B cell (primary cell): Measurements from ENCODE around the gene EXOC3. TPM values are rescaled to one million over a fixed set of nuclear protein-coding genes. Genes with fewer than 3 reads are reported as not detected.

ENCODE experiments used
- ATAC-seq: fragments of 200-7000 bp; cut with Tn5 transposase; one replicate; pipeline ENCODE4 v1.10.0; 2021; ENCODE audit warnings: low read depth, mild to moderate bottlenecking, moderate number of reproducible peaks, moderate library complexity
- CTCF ChIA-PET: fragments of 350-600 bp; sonication (Branson Sonifier 250); formaldehyde crosslinking; loops from one replicate; lab custom pipeline; 2021; ENCODE audit warnings: antibody characterized with exemption, inconsistent platforms; lab: Charles Lee
- POLR2A ChIA-PET: fragments of 350-600 bp; sonication (Branson Sonifier 250); formaldehyde crosslinking; loops from one replicate; lab custom pipeline; 2021; ENCODE audit warnings: antibody characterized with exemption; lab: Charles Lee
- DNase-seq: peaks from one replicate; pipeline ENCODE4 v3.0.0; 2013
- H2AFZ ChIP-seq: 2 replicates; pipeline ENCODE4 v1.6.1; 2012; ENCODE audit warnings: mild to moderate bottlenecking, low read depth, low read length; ENCODE audit not compliant: insufficient read depth, poor library complexity, severe bottlenecking
- H3K27ac ChIP-seq, 2 donors: 1 replicate in 1 of 2; 2 replicates in 1 of 2; pipeline ENCODE4 v1.5.1; 2012 to 2013; ENCODE audit warnings: low read length in 2 of 2, mild to moderate bottlenecking in 2 of 2, moderate library complexity in 1 of 2
- H3K27me3 ChIP-seq, 4 experiments: fragments of 200-600 bp in 1 of 4; sonication (generic) in 1 of 4; replicated peaks in 1 of 4; 1 replicate in 2 of 4; 2 replicates in 2 of 4; pipeline versions ENCODE4 v1.6.1 to v1.7.0; 2013 to 2016; ENCODE audit warnings: low read length in 3 of 4, mild to moderate bottlenecking in 2 of 4, mixed read lengths in 1 of 4, moderate library complexity in 1 of 4; ENCODE audit not compliant: insufficient read depth in 4 of 4, control insufficient read depth in 3 of 4; ENCODE audit errors: control extremely low read depth in 1 of 4
- H3K36me3 ChIP-seq, 2 experiments: replicated peaks in 1 of 2; 1 replicate in 1 of 2; 2 replicates in 1 of 2; pipeline versions ENCODE4 v1.6.1 to v1.7.1; 2013; ENCODE audit warnings: low read length in 1 of 2; ENCODE audit not compliant: insufficient read depth in 2 of 2, control insufficient read depth in 1 of 2; ENCODE audit errors: control extremely low read depth in 1 of 2, extremely low read depth in 1 of 2
- H3K4me1 ChIP-seq, 2 donors: fragments of 200-600 bp in 1 of 2; sonication (generic) in 1 of 2; 1 replicate in 1 of 2; 2 replicates in 1 of 2; pipeline versions ENCODE4 v1.5.1 to v1.6.1; 2013 to 2017; ENCODE audit warnings: low read length in 2 of 2; ENCODE audit not compliant: control insufficient read depth in 2 of 2, insufficient read depth in 2 of 2
- H3K4me2 ChIP-seq: replicated peaks from 2 replicates; pipeline ENCODE3; 2012; ENCODE audit warnings: mild to moderate bottlenecking, low read depth, low read length; ENCODE audit not compliant: poor library complexity, severe bottlenecking
- H3K4me3 ChIP-seq, 5 experiments: fragments of 200-600 bp in 1 of 5; sonication (generic) in 1 of 5; 1 replicate in 3 of 5; 2 replicates in 2 of 5; pipeline versions ENCODE4 v1.5.1 to v1.7.0; 2011 to 2016; ENCODE audit warnings: low read length in 4 of 5, mild to moderate bottlenecking in 4 of 5, low read depth in 2 of 5, control low read depth in 1 of 5, moderate library complexity in 1 of 5; ENCODE audit not compliant: insufficient read depth in 1 of 5; ENCODE audit errors: control extremely low read depth in 1 of 5, extremely low read depth in 1 of 5
- H3K79me2 ChIP-seq: fragments of 200-600 bp; sonication (generic); one replicate; pipeline ENCODE4 v1.6.0; 2016; ENCODE audit warnings: low read length; ENCODE audit not compliant: control insufficient read depth, insufficient read depth
- H3K9ac ChIP-seq: fragments of 200-600 bp; sonication (generic); 2 replicates; pipeline ENCODE4 v1.6.1; 2017; ENCODE audit warnings: mild to moderate bottlenecking, low read length, moderate library complexity
- H3K9me3 ChIP-seq, 3 donors: one replicate each; pipeline versions ENCODE4 v1.6.1 to v1.7.1; 2013; ENCODE audit warnings: low read length in 2 of 3; ENCODE audit not compliant: control insufficient read depth in 2 of 3, insufficient read depth in 1 of 3; ENCODE audit errors: control extremely low read depth in 1 of 3
- H4K20me1 ChIP-seq: 2 replicates; pipeline ENCODE4 v1.6.0; 2012; ENCODE audit warnings: mild to moderate bottlenecking, low read length; ENCODE audit not compliant: insufficient read depth, control insufficient read depth, poor library complexity, severe bottlenecking
- H3K27ac Mint-ChIP-seq: one replicate; pipeline ENCODE4 v1.8.0; 2021; ENCODE audit warnings: mixed read lengths
- H3K27me3 Mint-ChIP-seq: one replicate; pipeline ENCODE4 v1.8.0; 2021; ENCODE audit warnings: mixed read lengths
- H3K4me1 Mint-ChIP-seq: one replicate; pipeline ENCODE4 v1.8.0; 2021; ENCODE audit warnings: mixed read lengths
- H3K4me3 Mint-ChIP-seq: one replicate; pipeline ENCODE4 v1.8.0; 2021; ENCODE audit warnings: mixed read lengths
- H3K9me3 Mint-ChIP-seq: one replicate; pipeline ENCODE4 v1.8.0; 2022; ENCODE audit warnings: mixed read lengths; ENCODE audit not compliant: insufficient read depth
- CTCF ChIP-seq: fragments of 200-600 bp; IDR thresholded peaks from one replicate; pipeline ENCODE4 v1.8.0; 2022; ENCODE audit warnings: antibody characterized with exemption, mild to moderate bottlenecking
- EZH2 ChIP-seq: IDR thresholded peaks from 2 replicates; pipeline ENCODE4 v1.6.1; 2012; ENCODE audit warnings: borderline replicate concordance, low read depth, mild to moderate bottlenecking, moderate library complexity, low read length; ENCODE audit not compliant: insufficient read depth, poor library complexity, severe bottlenecking
- WGBS: methylation state at CpG from one replicate; pipeline ENCODE4 v1.1.5; 2013; ENCODE audit warnings: missing lambda C conversion rate; ENCODE audit not compliant: insufficient coverage; 5-methylcytosine and 5-hydroxymethylcytosine counted together
- intact Hi-C: fragments of 100-400 bp; cut with micrococcal nuclease; formaldehyde crosslinking; loops from one replicate; pipeline ENCODE4 v1.10.0; 2022
- polyA plus RNA-seq: library from polyadenylated mRNA; depleted of rRNA; stranded (reverse); fragments of >200 nt; gene quantifications from 2 replicates; pipeline ENCODE4 v1.2.3, GENCODE V29; 2012
- total RNA-seq, 2 donors: library from RNA; stranded (reverse); fragments of 120-200 nt in 1 of 2; gene quantifications; 1 replicate in 1 of 2; 2 replicates in 1 of 2; pipeline versions ENCODE4 v1.2.3 to v1.2.4, GENCODE V29; 2013 to 2022

EXOC3 gene
- total and polyA plus RNA-seq, 2 donors (not counting 1 experiment from before 2014, with no cell fraction given), result 44.0 to 97.1 TPM

- ChIA-PET CTCF (no interaction called here), POLR2A (no interaction called here)
- intact Hi-C loops, result no loop called here
- H3K9ac ChIP-seq, result no peak overlapping the region
- peaks cover 0 to 7% (median 0%) of the 10 kb centered on the region in 3 donors for H3K9me3 ChIP-seq
- WGBS, result 92% methylated on average over 8 of the region's 8 CpGs
- H3K36me3 ChIP-seq, result no peaks in the 10 kb centered on the region
- no peak overlapping the region for H3K4me3 ChIP-seq
- H3K27ac ChIP-seq, result no peak overlapping the region
- peaks cover 12% of the 10 kb centered on the region for H3K4me1 Mint-ChIP-seq
- no peak overlapping the region for H3K27ac Mint-ChIP-seq
- no peak overlapping the region for H2AFZ ChIP-seq
- H3K27me3 Mint-ChIP-seq, result peaks cover 3% of the 10 kb centered on the region
- DNase-seq (no peak), ATAC-seq (no peak)
- no peak overlapping the region for H3K4me3 Mint-ChIP-seq
- no peaks in the 10 kb centered on the region for H3K9me3 Mint-ChIP-seq
- H3K27me3 ChIP-seq, result peaks cover 0 to 7% (median 0%) of the 10 kb centered on the region in 4 experiments
- peaks cover 21% of the 10 kb centered on the region for H3K79me2 ChIP-seq
- no peak overlapping the region for H3K4me2 ChIP-seq
- TF ChIP-seq EZH2, result no peak
- no peak for TF ChIP-seq CTCF
- peaks cover 5% of the 10 kb centered on the region for H4K20me1 ChIP-seq
- peaks cover 6 to 18% of the 10 kb centered on the region in 2 donors for H3K4me1 ChIP-seq
These were observed 3.8 kb upstream of the EXOC3 start for GRCh38 chr5:439181-439580.

- H3K27me3 Mint-ChIP-seq, result peaks cover 3% of the 10 kb centered on the region
- Histone ChIP-seq H3K9me3 (peaks cover 0 to 7% (median 0%) of the 10 kb centered on the region in 3 donors), H3K4me3 (no peak overlapping the region), H2AFZ (no peak overlapping the region), H3K27ac (no peak overlapping the region), H3K4me2 (no peak overlapping the region), H3K27me3 (peaks cover 0 to 4% (median 0%) of the 10 kb centered on the region in 4 experiments), H4K20me1 (peaks cover 5% of the 10 kb centered on the region), H3K4me1 (peaks cover 6 to 19% of the 10 kb centered on the region in 2 donors), H3K36me3 (no peaks in the 10 kb centered on the region), H3K9ac (no peak overlapping the region), H3K79me2 (peaks cover 24% of the 10 kb centered on the region)
- DNase-seq, result no peak
- no peak overlapping the region for H3K4me3 Mint-ChIP-seq
- intact Hi-C loops, result loop anchor here (10.0 kb wide), 1 partner anchor 175 kb away; the partner anchor contains the start of gene CEP72
- no peak overlapping the region for H3K27ac Mint-ChIP-seq
- H3K4me1 Mint-ChIP-seq, result peaks cover 17% of the 10 kb centered on the region
- H3K9me3 Mint-ChIP-seq, result no peaks in the 10 kb centered on the region
- TF ChIP-seq EZH2 (no peak), CTCF (no peak)
- ChIA-PET POLR2A (no interaction called here), CTCF (no interaction called here)
- 82% methylated on average over 14 of the region's 14 CpGs for WGBS
- no peak for ATAC-seq
These were observed 3.3 kb upstream of the EXOC3 start for GRCh38 chr5:439636-440035.
